B cell (primary cell): ENCODE measurements around the gene IDH2.

Experiments
- EZH2 ChIP-seq: IDR thresholded peaks from 2 replicates; pipeline ENCODE4 v1.6.1; 2012; ENCODE audit warnings: borderline replicate concordance, low read depth, mild to moderate bottlenecking, moderate library complexity, low read length; ENCODE audit not compliant: insufficient read depth, poor library complexity, severe bottlenecking
- TF ChIP-seq, protein P1 (sequence below): fragments of 200-600 bp; IDR thresholded peaks from one replicate; pipeline ENCODE4 v1.8.0; 2022; ENCODE audit warnings: antibody characterized with exemption, mild to moderate bottlenecking

DNA sequence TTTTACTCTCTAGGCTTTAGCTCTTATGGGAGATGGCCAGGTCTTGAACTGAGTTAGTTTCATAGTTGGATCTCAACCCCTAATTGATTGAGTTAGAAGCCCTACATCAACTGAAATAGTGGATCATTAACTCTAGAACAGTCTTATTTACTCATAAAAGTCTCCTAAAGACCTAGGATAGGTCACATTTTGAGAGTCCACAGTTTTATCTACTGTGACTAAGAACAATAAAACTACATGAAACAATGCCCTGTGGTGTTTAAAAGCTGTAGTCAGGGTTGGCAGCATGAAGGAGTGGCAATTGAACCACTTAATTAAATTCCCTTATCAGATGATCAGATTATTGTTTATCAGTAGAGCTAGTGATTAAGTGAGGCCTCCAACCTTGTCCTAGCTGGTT lies 22.2 kb upstream of the IDH2 start:
- TF ChIP-seq, protein P1, sequence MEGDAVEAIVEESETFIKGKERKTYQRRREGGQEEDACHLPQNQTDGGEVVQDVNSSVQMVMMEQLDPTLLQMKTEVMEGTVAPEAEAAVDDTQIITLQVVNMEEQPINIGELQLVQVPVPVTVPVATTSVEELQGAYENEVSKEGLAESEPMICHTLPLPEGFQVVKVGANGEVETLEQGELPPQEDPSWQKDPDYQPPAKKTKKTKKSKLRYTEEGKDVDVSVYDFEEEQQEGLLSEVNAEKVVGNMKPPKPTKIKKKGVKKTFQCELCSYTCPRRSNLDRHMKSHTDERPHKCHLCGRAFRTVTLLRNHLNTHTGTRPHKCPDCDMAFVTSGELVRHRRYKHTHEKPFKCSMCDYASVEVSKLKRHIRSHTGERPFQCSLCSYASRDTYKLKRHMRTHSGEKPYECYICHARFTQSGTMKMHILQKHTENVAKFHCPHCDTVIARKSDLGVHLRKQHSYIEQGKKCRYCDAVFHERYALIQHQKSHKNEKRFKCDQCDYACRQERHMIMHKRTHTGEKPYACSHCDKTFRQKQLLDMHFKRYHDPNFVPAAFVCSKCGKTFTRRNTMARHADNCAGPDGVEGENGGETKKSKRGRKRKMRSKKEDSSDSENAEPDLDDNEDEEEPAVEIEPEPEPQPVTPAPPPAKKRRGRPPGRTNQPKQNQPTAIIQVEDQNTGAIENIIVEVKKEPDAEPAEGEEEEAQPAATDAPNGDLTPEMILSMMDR = no peak
- no peak for TF ChIP-seq EZH2
